GM12865 (cell line): Measurements from ENCODE around the gene LTBP1.
A peak's percentile ranks its signal among the peaks of the same experiment; 100 is the strongest.

ENCODE experiments used
- DNase-seq: peaks from one replicate; pipeline ENCODE4 v3.0.0; 2010; ENCODE audit warnings: low read depth
- H3K4me3 ChIP-seq: 2 replicates; pipeline ENCODE4 v1.5.1; 2011; ENCODE audit warnings: mild to moderate bottlenecking, low read depth, low read length, control low read depth
- CTCF ChIP-seq: IDR thresholded peaks from 2 replicates; pipeline ENCODE4 v1.5.1; 2011; ENCODE audit warnings: low read length, control low read depth, low read depth, inconsistent platforms; ENCODE audit not compliant: insufficient read depth; ENCODE audit errors: missing control alignments

LTBP1 gene

GRCh38 chr2:33073018-33073417 lies 126.3 kb downstream of the LTBP1 start:
- DNase-seq: no peak
- H3K4me3 ChIP-seq: no peak overlapping the region
- TF ChIP-seq CTCF: no peak

GRCh38 chr2:33074197-33074596 lies 127.4 kb downstream of the LTBP1 start:
- DNase-seq: no peak
- TF ChIP-seq CTCF: no peak
- H3K4me3 ChIP-seq: no peak overlapping the region

GRCh38 chr2:33077311-33077710 lies 130.6 kb downstream of the LTBP1 start:
- no peak for DNase-seq
- no peak for TF ChIP-seq CTCF
- no peak overlapping the region for H3K4me3 ChIP-seq

GRCh38 chr2:33077844-33078243 lies 131.1 kb downstream of the LTBP1 start:
- DNase-seq: peak; percentile 12
- no peak overlapping the region for H3K4me3 ChIP-seq
- no peak for TF ChIP-seq CTCF

GRCh38 chr2:33081691-33082090 lies 134.9 kb downstream of the LTBP1 start:
- DNase-seq: no peak
- no peak overlapping the region for H3K4me3 ChIP-seq

GRCh38 chr2:33083699-33084387 lies 137.1 kb downstream of the LTBP1 start:
- TF ChIP-seq CTCF: no peak
- no peak overlapping the region for H3K4me3 ChIP-seq
- DNase-seq: no peak

More at GRCh38 chr2:33081691-33082090, 134.9 kb downstream of the LTBP1 start:
- TF ChIP-seq CTCF: no peak

GRCh38 chr2:33084433-33084832 lies 137.7 kb downstream of the LTBP1 start:
- DNase-seq: no peak
- no peak overlapping the region for H3K4me3 ChIP-seq
- TF ChIP-seq CTCF: no peak
